ENCODE results near the gene GNL1.

The GNL1 gene

DNA sequence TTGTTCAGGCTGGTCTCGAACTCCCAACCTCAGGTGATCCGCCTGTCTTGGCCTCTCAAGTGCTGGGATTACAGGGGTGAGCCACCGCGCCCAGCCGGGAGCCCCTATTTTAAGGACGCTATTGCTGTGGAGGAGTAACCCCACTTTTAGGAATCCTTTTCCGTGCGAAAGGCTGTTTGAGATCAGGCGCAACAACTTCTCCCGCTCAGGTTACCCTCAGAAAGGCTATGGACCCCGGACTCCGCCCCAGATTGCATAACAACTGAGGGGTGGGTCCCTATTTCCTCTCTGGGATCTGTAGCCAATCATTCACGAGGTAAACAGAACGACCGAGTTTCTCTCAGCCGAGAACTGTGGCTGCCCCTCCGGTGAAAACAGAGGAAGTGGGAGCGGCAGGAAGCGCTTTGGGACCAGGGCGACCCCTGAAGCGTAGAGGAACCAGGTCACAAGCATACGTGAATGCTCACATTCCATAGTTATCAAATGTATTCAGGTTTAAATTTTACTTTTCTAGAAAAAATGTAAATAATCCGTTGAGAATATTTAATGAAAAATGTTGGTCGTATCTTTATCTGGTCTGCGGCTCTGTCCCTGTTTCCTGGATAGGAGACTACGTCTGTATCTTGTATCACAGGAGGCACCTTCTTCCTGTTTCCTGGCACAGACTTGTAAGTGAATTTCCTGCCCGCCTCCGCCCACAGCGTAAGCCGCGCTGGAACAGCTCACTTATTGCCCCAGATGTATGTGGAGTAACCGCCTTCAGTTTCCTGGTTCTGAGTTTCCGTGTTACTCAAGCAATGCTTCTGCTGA is 40.1 kb downstream of the GNL1 start:
- TF ChIP-seq, protein P1, sequence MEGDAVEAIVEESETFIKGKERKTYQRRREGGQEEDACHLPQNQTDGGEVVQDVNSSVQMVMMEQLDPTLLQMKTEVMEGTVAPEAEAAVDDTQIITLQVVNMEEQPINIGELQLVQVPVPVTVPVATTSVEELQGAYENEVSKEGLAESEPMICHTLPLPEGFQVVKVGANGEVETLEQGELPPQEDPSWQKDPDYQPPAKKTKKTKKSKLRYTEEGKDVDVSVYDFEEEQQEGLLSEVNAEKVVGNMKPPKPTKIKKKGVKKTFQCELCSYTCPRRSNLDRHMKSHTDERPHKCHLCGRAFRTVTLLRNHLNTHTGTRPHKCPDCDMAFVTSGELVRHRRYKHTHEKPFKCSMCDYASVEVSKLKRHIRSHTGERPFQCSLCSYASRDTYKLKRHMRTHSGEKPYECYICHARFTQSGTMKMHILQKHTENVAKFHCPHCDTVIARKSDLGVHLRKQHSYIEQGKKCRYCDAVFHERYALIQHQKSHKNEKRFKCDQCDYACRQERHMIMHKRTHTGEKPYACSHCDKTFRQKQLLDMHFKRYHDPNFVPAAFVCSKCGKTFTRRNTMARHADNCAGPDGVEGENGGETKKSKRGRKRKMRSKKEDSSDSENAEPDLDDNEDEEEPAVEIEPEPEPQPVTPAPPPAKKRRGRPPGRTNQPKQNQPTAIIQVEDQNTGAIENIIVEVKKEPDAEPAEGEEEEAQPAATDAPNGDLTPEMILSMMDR (IDR thresholded peaks at IDR 0.05; ENCODE audit: insufficient read depth, low read depth, low read length, missing control alignments) = no peak
- peak overlapping the region; percentile 59 for H3K4me3 ChIP-seq (ENCODE audit: low read length)
- peak; percentile 99 for DNase-seq (ENCODE audit: low read depth)

DNA sequence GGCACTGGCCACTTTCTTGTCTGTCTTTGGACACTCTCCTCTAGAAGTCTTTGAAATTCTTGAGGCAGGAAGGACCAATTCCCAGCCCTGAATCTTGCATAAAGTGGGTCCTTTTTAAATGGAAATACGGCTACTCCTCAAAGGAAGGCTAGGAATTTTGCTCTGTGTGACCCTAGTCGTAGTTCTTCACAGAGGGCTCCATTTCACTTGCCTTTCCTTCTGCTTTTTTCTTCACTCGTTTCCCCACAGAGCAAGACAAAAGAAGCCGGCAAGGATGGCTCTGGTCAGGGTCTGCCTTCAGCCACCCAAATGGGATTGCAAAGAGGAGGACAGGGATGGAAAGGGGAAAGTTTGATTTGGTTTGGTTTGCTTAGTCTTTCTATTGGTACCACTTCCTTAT is 41.2 kb downstream of the GNL1 start:
- TF ChIP-seq, protein P1 (IDR thresholded peaks at IDR 0.05; ENCODE audit: insufficient read depth, low read depth, low read length, missing control alignments) = no peak
- no peak for DNase-seq (ENCODE audit: low read depth)
- no peak overlapping the region for H3K4me3 ChIP-seq (ENCODE audit: low read length)

DNA sequence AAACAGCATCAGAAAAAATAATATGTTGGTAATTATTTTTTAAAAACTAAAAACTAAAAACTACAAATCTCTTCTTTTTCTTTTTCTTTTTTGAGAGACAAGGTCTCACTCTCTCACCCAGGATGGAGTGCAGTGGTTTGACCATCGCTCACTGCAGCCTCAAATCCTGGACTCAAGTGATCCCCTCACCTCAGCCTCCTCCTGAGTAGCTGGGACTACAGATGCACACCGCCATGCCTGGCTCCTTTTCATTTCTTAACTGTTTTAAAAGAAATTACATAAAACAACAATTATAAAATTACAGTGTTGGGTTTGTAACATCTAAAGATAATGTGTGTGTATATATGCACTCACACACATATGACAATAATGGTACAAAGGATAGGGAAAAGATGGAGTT is 42.8 kb downstream of the GNL1 start:
- no peak for DNase-seq (ENCODE audit: low read depth)
- no peak overlapping the region for H3K4me3 ChIP-seq (ENCODE audit: low read length)
- TF ChIP-seq, protein P1 (IDR thresholded peaks at IDR 0.05; ENCODE audit: insufficient read depth, low read depth, low read length, missing control alignments) = no peak

DNA sequence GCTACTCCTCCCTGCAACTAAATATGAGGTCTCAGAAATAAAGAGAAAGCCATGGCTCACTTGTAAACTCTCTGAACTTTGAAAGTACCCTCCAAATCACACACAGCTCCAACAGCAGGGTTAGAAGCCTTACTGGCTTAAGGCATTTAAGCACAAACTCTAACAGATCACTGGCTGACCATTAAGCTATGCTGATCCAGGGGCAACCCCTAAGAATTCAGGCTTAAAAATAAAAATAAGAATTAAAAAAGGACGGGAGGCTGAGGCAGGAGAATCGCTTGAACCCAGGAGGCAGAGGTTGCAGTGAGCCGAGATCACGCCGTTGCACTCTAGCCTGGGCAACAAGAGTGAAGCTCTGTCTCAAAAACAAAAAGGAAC is 45.1 kb downstream of the GNL1 start:
- H3K4me3 ChIP-seq (ENCODE audit: low read length) = no peak overlapping the region
- DNase-seq (ENCODE audit: low read depth) = no peak
- TF ChIP-seq, protein P1 (IDR thresholded peaks at IDR 0.05; ENCODE audit: insufficient read depth, low read depth, low read length, missing control alignments) = no peak

DNA sequence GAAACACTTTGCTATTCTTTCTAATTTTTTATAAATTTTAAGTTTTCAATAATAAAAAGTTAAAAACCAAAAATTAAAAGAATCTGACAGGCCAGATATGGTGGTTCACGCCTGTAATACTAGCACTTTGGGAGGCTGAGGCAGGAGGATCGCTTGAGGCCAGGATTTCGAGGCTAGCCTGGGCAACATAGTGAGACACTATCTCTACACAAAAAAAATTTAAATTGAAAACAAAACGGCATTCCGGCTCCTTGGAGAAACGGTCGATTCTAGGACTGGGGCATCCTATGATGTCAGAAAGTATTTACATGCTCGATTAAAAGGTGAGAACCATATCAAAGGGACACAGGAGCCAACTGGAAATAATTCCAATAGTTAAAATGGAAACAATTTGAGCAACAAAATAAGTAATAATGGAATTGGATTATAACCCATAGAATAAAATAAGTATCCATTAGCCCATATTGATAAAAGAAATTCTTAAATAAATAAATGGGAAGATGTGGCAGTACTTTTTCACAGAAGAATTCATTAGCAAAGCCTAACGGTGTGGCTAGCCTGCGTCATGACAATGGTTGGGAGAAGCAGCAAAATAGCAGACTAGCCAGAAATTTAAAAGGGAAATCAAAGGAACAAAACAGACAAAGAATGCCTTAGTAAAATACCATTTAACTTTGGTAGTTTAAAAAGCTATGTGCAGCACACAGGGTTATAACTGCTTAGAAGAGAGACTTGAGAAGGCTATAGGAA is 45.7 kb downstream of the GNL1 start:
- DNase-seq (ENCODE audit: low read depth) = no peak
- TF ChIP-seq, protein P1 (IDR thresholded peaks at IDR 0.05; ENCODE audit: insufficient read depth, low read depth, low read length, missing control alignments) = no peak

DNA sequence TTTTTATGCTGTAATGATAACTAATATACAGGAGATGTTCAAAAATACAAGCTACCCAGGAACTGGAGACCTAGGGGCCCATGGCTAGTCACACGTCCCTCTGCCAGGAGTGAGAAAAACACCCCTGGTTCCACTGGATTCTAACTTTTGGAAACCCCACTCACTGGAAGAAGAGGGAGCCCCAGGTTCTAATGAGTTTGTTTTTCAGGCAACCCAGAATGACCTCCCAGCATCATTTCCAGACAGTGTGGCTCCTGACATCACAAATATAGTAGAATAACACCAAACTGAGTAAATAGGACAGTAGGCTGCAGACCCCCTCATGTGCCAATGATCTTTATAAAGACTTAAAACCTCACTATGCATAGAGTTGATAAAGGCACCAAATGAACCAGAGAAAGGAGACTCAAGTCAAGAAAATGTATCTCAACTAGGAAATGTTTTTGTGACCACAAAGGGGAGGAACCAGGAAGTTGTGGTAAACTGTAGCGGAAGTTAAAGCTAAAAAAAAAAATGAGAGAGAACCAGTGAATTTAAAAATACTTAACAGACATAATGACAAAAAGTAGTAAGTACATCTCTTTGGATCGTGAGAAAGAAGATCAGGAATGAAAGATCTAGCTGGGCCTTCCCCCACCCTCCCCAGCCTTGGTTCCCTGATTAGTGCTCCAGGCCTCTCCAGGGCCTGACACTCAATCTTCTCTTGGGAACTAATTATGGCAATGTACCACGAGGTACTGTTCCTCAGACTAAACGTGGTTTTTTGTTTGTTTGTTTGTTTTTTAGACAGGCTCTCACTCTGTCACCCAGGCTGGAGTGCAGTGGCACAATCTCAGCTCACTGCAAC is 47.2 kb downstream of the GNL1 start:
- peak; percentile 26 for DNase-seq (ENCODE audit: low read depth)
- TF ChIP-seq, protein P1 (IDR thresholded peaks at IDR 0.05; ENCODE audit: insufficient read depth, low read depth, low read length, missing control alignments) = no peak
- H3K4me3 ChIP-seq (ENCODE audit: low read length) = no peak overlapping the region

More for the DNA sequence above, 45.7 kb downstream of the GNL1 start:
- no peak overlapping the region for H3K4me3 ChIP-seq (ENCODE audit: low read length)
